ENCODE results near the gene BCAS2.
"Not testable (repeated sequence)": the region's sequence is repeated elsewhere in the genome, so short reads cannot be mapped to it uniquely, and the experiment has no call there.

The BCAS2 gene

DNA sequence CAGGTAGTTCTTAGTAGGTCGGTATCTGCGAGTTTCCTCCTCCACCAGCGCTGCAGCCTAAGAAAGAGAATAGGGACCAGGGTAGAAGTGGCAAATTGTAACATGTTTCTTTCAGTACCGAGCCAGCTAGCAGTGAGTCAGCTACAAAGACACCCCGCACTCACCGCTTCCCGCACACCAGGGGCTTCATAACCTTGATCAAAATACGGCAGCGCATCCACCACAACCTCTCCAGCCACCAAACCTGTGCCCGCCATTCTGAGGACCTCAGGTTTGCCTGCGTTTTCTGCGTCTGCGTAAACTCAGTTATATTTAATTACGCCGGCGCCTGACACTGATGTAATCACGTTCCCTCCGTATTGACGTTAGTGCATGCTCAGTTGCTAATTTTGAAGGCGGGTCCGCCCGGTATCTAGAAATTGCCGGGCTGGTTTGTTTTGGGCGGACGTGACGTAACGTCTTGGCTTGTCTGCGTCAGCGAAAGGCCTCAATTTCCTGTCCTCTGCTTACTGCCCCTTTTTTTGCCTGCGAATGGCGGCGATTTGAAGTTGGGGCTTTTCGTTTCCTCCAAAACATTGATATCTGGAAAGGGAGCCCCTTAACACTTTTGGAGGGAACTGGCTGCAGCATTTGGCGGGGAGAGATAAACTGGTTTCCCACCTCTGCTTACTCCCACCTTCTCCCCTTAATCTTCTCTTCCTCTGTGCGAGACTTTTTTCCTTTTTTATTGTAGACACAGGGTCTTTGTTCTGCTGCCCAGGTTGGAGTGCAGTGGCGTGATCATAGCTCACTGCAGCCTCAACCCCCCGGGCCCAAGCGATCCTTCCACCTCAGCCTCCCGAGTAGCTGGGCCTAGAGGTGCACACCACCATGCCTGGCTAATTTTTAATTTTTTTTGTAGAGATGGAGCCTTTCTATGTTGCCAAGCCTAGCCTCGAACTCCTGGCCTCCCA lies at the start of gene BCAS2:
Gene BCAS2 (minus strand): TSS at position 281 of the 953 bp plus-strand sequence. CDS start 24 bp downstream, at position 257.
- peak; percentile 98 for DNase-seq

DNA sequence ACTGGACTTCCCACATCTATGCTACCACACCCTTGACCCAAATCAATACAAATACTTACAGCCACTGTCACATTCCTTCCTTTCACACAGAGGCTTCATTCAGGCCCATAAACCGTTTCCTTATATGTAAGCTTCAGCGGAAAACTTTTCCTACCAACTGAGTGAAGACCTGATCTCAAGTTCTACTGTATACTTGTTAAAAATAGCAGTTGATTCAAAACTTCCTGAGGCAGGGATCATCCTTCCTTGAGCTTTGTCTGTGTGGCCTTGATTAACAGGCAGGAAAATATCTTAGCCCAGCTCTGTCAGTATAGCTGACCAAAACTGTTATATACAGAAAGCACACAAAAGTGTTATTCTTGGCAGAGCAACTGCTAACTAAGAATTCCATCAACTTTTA lies 45.7 kb upstream of the BCAS2 start:
- DNase-seq, result no peak

DNA sequence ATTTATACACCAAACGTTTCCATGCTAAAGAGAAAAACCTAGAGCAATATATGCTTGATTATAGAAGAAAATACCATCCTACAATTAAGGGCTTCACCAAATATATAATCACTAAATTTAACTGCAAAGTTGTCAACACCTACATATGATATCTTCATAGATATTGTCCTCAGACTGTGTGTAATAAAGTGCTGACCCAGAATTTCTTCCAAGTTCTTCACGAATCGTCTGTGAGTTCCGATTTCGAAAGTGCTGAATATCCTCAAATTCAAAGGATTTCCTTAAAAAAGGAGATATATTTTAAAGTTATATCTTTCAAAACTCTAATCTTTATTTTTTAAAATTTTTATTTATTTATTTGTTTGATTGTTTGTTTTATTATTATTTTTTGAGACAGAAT lies 41.9 kb upstream of the BCAS2 start:
- no peak for DNase-seq

DNA sequence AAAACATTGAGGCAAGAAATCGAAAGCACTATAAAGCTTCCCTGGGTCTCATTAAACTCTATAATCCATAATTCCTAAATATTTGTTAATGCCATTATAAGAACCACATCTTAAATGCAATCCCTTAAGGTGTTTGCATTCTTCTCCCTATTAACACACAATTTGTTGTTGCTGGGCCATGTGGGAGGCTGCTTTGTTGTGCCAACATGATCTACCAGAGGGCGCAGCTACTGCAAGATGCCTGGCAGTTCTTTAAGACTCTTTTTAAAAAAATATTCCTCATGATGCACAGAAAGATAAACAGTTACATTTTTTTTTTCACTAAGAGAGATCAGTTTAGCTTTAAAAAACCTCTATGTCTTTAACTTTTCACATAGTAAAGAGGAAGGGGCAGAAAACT lies 39.0 kb upstream of the BCAS2 start:
- DNase-seq, result no peak

- DNase-seq, result no peak
These were observed 37.2 kb upstream of the BCAS2 start for GRCh38 chr1:114618606-114619005.

- peak; percentile 5 for DNase-seq
These were observed 29.3 kb upstream of the BCAS2 start for GRCh38 chr1:114610546-114611245.

- DNase-seq, result no peak
These were observed 28.4 kb upstream of the BCAS2 start for GRCh38 chr1:114609826-114610225.

- DNase-seq, result no peak
These were observed 27.6 kb upstream of the BCAS2 start for GRCh38 chr1:114609026-114609425.

DNA sequence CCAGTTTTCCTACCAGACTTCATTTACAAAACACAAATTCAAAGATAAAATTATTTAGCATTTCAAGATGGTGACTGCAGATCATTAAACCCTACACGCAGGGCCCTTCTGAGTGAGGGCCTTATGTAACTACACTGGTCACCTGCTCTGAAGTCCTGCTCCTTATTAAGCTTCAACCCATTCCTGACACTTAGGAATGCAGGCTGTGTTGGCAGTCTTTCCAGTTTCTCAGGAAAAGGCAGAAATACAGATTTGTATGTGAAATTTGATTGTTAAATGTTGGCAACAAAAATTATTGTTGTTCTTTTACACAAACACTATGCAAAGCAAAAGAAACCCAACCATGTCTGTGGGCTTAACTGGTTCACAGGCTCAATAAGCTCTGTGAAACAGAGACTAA lies 25.8 kb upstream of the BCAS2 start:
- no peak for DNase-seq

DNA sequence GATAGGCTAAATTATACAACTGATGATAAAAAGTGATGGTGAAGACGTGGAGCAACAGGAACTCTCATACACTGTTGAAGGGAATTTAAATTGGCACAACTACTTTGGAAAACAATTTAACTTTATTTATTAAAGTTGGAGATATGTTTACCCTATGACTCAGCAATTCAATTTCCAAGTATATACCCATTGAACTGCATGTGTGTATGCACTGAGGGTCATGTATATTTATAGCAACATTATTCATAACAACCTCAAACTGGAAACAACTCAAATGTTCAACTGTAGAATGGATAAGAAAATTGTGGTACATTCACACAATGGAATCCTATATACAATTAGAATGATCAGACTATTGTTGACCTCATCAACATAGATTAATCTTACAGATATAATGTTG lies 16.5 kb upstream of the BCAS2 start:
- DNase-seq, result no peak

- no peak for DNase-seq
These were observed 14.2 kb upstream of the BCAS2 start for GRCh38 chr1:114595602-114596001.

- no peak for DNase-seq
These were observed 12.6 kb upstream of the BCAS2 start for GRCh38 chr1:114594046-114594445.

- DNase-seq, result no peak
These were observed 7.7 kb upstream of the BCAS2 start for GRCh38 chr1:114589122-114589521.

DNA sequence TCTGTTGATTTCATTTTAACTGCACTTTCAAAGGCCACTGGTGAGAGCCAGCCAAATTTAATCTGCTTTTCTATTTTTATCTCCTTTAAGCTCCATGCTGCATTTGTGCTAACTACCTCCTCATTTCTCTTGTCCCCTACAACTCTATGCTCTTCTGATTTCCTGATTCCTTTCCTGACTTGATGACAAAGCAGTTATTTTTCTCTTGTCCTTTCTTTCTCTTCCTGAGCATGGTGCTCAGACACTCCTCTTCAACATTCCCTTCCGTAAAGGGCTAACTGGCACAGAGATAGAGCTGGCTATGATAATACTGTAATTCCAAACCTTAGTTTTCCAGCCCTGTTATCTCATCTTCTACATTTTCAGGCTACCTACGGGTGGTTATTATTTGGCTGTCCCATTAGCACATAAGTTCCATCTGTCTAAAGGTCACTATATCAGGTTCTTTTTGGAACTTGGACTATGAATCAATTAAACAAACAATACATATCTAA lies 6.8 kb upstream of the BCAS2 start:
- no peak for DNase-seq

DNA sequence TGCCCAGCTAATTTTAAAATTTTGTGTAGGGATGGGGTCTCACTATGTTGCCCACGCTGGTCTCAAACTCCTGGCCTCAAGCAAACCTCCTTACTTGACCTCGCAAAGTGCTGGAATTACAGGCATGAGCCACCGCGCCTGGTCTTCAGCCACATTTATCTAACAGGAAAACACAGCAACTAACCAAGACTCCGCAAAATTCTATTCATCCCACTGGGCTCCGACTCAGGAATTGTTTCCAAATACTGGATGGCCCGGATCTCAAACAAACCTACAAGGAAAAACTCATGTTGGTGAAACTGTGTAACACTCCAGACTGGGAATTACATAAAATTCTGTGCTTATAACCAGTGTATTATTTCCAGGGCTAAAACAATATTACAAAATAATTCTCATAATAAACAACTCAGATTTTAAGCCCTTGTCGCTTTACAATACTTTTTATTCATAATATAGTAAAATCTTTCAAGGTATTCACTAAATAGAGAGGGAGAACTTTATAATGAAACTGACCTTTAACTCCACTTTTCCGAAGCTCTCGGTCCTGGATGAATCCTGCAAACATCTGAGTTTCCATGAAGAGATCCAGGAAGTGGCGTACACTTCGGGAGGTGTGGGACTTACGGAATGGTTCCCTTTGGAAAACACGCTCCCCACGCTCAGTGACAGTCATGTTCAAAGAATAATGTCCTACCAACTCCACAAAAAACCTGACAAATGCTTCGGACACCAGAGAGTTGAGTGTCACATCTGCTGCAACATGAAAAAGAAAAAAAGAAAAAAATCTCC lies 6.0 kb upstream of the BCAS2 start:
- no peak for DNase-seq

- no peak for DNase-seq
These were observed 5.2 kb upstream of the BCAS2 start for GRCh38 chr1:114586513-114587047.

- DNase-seq, result peak; percentile 46
These were observed 3.8 kb upstream of the BCAS2 start for GRCh38 chr1:114585231-114585630.

GRCh38 chr1:114574365-114574764 lies 7.0 kb downstream of the BCAS2 start:
- DNase-seq, result no peak

DNA sequence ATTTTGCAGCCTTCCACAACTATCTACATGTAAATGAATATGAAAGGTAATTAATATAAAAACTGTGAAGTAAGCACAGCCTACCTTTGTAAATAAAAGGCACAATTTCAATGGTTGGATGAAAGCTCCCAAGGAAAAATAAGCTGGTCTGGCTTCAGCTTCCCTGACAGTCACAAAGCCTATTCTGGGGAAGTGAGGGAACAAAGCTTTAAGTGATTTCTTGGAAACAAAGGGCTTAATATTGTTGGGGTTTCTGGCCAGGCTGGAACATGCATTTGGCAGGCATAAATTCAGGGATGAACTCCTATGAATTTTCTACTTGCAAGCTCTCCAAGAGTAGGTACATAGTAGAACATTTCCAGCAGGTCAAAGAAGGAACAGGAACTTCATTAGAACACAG lies 17.3 kb downstream of the BCAS2 start:
- no peak for DNase-seq

DNA sequence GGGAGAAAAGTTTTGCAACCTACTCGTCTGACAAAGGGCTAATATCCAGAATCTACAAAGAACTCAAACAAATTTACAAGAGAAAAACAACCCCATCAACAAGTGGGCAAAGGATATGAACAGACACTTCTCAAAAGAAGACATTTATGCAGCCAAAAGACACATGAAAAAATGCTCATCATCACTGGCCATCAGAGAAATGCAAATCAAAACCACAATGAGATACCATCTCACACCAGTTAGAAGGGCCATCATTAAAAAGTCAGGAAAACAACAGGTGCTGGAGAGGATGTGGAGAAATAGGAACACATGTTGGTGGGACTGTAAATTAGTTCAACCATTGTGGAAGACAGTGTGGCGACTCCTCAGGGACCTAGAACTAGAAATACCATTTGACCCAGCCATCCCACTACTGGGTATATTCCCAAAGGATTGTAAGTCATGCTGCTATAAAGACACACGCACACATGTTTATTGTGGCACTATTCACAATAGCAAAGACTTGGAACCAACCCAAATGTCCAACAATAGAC lies 18.4 kb downstream of the BCAS2 start:
- DNase-seq, result not testable (repeated sequence)

DNA sequence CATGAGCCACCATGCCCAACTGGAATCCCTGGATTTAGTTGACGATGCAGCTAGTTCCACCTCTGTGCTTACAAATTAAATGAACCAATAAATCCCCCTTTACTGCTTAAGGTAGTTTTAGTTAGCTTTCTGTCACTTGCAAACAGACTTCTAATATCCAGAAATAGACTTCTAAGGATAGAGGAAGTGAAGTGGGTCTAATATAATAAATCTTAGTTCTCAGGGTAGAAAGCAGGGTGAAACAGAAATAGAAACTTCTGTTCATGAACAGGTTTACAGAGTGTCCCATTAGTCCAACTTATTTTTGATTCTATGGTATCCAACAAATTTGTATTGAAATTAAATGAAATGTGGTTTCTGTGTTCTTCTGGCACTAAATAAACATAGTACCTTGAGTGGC lies 20.1 kb downstream of the BCAS2 start:
- no peak for DNase-seq

- no peak for DNase-seq
These were observed 22.1 kb downstream of the BCAS2 start for GRCh38 chr1:114559356-114559755.

- no peak for DNase-seq
These were observed 22.9 kb downstream of the BCAS2 start for GRCh38 chr1:114558544-114558943.
